Tibial nerve (tissue), 4 donors: ENCODE results near the gene MBIP. TPM values are rescaled to one million over a fixed set of nuclear protein-coding genes. Genes with fewer than 3 reads are reported as not detected.
A peak's percentile ranks its signal among the peaks of the same experiment; 100 is the strongest.

Experiments used
- DNase-seq, 2 donors: peaks; one replicate each; pipeline ENCODE4 v3.0.0-alpha.2; 2019; ENCODE audit warnings: low spot score in 2 of 2
- H3K27ac ChIP-seq, 4 donors: fragments of 200-600 bp; sonication (generic) in 3 of 4; one replicate each; pipeline ENCODE4 v1.5.1; 2017 to 2019; ENCODE audit warnings: mild to moderate bottlenecking in 1 of 4
- H3K27me3 ChIP-seq, 2 donors: fragments of 200-600 bp; sonication (generic) in 1 of 2; one replicate each; pipeline versions ENCODE4 v1.5.1 to v1.6.0; 2017 to 2019
- H3K36me3 ChIP-seq, 3 donors: fragments of 200-600 bp; sonication (generic); one replicate each; pipeline ENCODE4 v1.5.1; 2018 to 2019
- H3K4me1 ChIP-seq, 4 donors: fragments of 200-600 bp; sonication (generic) in 3 of 4; one replicate each; pipeline ENCODE4 v1.5.1; 2017 to 2019
- H3K4me3 ChIP-seq, 4 donors: fragments of 200-600 bp; sonication (generic) in 3 of 4; one replicate each; pipeline ENCODE4 v1.5.1; 2017 to 2019; ENCODE audit warnings: mild to moderate bottlenecking in 1 of 4, moderate library complexity in 1 of 4
- H3K9me3 ChIP-seq, 4 donors: fragments of 200-600 bp; sonication (generic) in 3 of 4; one replicate each; pipeline ENCODE4 v1.5.1; 2017 to 2019
- CTCF ChIP-seq, 5 experiments: fragments of 200-600 bp in 3 of 5; fragments of 450-650 bp in 2 of 5; sonication (generic) in 3 of 5; IDR thresholded peaks; one replicate each; pipeline ENCODE4 v1.5.1; 2016 to 2019; ENCODE audit warnings: antibody characterized with exemption in 5 of 5, mild to moderate bottlenecking in 3 of 5, moderate library complexity in 2 of 5
- EP300 ChIP-seq, 2 donors: sonication (generic); formaldehyde crosslinking; IDR thresholded peaks; one replicate each; pipeline ENCODE4 v1.6.1; 2017; ENCODE audit warnings: antibody characterized with exemption in 2 of 2, mild to moderate bottlenecking in 1 of 2
- POLR2A ChIP-seq, 2 donors: fragments of 450-650 bp; IDR thresholded peaks; one replicate each; pipeline ENCODE4 v1.6.1; 2017; ENCODE audit warnings: antibody characterized with exemption in 2 of 2, mild to moderate bottlenecking in 2 of 2, moderate library complexity in 2 of 2
- WGBS, 2 donors: methylation state at CpG; one replicate each; pipeline ENCODE4 v1.1.5; 2018; 5-methylcytosine and 5-hydroxymethylcytosine counted together
- total RNA-seq, 4 donors: library from RNA; depleted of rRNA; stranded (reverse); fragments of >200 nt; gene quantifications; one replicate each; pipeline ENCODE4 v1.1.0, GENCODE V29; 2016

Gene MBIP
- total RNA-seq, 4 donors from 2014 or later: 18.9 to 38.0 (median 25.5) TPM

DNA sequence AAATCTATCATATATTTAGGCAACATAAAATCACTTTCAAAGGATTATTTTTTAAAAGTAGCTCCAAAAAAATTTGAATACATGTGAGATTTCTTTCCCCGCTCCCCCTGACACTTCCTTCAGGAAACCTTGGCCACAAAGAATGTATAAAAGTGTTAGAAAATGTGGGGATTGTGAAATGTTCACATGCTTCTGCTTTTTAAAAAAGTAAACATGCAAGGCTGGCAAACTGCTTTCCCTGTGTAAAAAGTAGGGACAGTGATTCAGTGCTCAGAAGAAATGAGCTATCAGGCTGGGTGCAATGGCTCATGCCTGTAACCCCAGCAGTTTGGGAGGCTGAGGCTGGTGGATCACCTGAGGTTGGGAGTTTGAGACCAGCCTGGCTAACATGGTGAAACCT is 26.6 kb downstream of the MBIP start:
- Histone ChIP-seq H3K36me3 (peaks cover 0 to 35% (median 5%) of the 10 kb centered on the region in 3 donors), H3K4me1 (no peaks in the 10 kb centered on the region), H3K27me3 (no peaks in the 10 kb centered on the region), H3K27ac (no peak overlapping the region), H3K4me3 (no peak overlapping the region), H3K9me3 (no peaks in the 10 kb centered on the region)
- WGBS, 2 donors: 0% methylated on average over 1 of the region's 1 CpG
- TF ChIP-seq CTCF (IDR thresholded peaks at IDR 0.05) (no peak), EP300 (IDR thresholded peaks at IDR 0.05) (peak in 1 of 2 donors; percentile 63), POLR2A (IDR thresholded peaks at IDR 0.05) (no peak)
- DNase-seq: no peak

DNA sequence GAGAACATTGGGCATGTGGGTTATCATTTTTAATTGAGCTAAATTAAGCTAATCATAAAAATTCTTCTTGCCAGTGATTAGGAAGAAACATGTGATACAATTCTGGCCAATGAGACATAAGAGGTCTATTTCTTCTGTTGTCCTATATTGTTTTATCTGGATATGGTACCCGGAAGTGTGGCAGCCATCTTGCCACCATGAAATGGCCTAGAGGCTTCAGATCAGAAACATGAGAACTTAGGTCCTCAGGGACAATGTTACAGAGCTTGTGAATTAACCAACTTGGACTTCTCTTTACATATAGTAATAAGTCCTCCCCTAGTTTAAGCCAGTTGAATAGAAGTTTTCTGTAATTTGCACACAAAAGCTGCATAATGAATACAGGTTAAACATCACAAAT is 30.5 kb downstream of the MBIP start:
- DNase-seq: no peak
- H3K36me3 ChIP-seq: no peaks in the 10 kb centered on the region
- no peak overlapping the region for H3K4me3 ChIP-seq
- no peaks in the 10 kb centered on the region for H3K4me1 ChIP-seq
- H3K9me3 ChIP-seq: no peaks in the 10 kb centered on the region
- no peak for TF ChIP-seq EP300 (IDR thresholded peaks at IDR 0.05)
- no peak for TF ChIP-seq POLR2A (IDR thresholded peaks at IDR 0.05)
- no peak for TF ChIP-seq CTCF (IDR thresholded peaks at IDR 0.05)
- H3K27ac ChIP-seq: no peak overlapping the region
- H3K27me3 ChIP-seq: no peaks in the 10 kb centered on the region
- 90 to 100% methylated on average over 1 of the region's 1 CpG for WGBS, 2 donors

GRCh38 chr14:36288496-36288895 is 31.9 kb downstream of the MBIP start:
- Histone ChIP-seq H3K4me3 (no peak overlapping the region), H3K27ac (no peak overlapping the region), H3K4me1 (no peaks in the 10 kb centered on the region), H3K36me3 (no peaks in the 10 kb centered on the region), H3K9me3 (no peaks in the 10 kb centered on the region), H3K27me3 (no peaks in the 10 kb centered on the region)
- DNase-seq: no peak
- no peak for TF ChIP-seq CTCF (IDR thresholded peaks at IDR 0.05)
- no peak for TF ChIP-seq EP300 (IDR thresholded peaks at IDR 0.05)
- no peak for TF ChIP-seq POLR2A (IDR thresholded peaks at IDR 0.05)
- 47 to 52% methylated on average over 3 of the region's 3 CpGs for WGBS, 2 donors

DNA sequence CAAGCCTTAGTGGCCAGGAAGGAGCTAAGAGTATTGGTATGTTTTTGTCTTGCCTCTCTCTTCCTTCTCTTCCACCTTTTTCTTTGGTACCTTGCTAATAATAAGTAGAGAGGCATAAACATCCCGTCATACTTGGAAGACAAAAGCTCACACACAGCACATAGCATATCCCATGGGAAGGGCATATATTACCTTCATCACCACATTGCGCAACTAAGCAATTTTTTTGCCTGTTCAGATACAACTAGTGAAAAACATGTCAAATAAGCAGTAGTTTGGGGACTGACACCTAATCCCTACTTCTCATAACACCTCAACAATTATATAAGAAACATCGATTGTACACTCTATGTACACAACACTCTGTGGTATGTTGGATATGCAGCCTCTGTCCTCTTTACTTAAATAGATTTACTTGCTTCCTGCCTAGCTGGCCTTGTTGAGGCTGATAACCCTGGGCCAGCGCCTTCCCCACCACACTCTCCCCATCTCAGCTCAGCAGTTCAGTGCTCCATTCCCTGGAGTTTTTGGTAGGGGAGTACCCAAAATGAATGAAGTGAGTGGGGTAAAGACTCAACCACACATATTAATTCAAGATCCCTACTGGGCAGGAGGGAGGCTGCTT is 35.4 kb downstream of the MBIP start:
- Histone ChIP-seq H3K4me3 (no peak overlapping the region), H3K36me3 (no peaks in the 10 kb centered on the region), H3K9me3 (no peaks in the 10 kb centered on the region), H3K27me3 (no peaks in the 10 kb centered on the region), H3K4me1 (no peaks in the 10 kb centered on the region), H3K27ac (no peak overlapping the region)
- 87 to 90% methylated on average over 4 of the region's 4 CpGs for WGBS, 2 donors
- DNase-seq: no peak
- TF ChIP-seq POLR2A (IDR thresholded peaks at IDR 0.05) (no peak), CTCF (IDR thresholded peaks at IDR 0.05) (no peak), EP300 (IDR thresholded peaks at IDR 0.05) (no peak)

DNA sequence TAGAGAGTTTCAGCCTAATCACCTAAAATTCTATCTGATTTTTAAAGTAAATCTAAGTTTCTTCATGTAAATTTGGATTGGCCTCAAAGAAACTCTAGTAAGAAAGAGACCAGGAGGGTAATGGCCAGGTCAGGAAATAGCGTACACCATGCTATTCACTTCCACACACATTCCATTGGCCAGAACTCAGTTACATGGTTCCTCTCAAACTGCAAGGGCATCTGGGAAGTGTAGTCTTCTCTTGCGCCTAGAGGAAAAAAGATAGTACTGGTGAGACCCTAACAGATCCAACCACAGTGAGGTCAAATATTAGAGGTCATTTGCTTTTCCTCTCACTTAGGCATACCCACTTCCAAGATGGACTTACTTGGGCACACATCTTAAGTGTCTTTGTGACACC is 39.1 kb downstream of the MBIP start:
- H3K4me3 ChIP-seq: no peak overlapping the region
- no peaks in the 10 kb centered on the region for H3K4me1 ChIP-seq
- H3K9me3 ChIP-seq: no peaks in the 10 kb centered on the region
- no peaks in the 10 kb centered on the region for H3K36me3 ChIP-seq
- WGBS, 2 donors: 62 to 77% methylated on average over 2 of the region's 2 CpGs
- TF ChIP-seq POLR2A (IDR thresholded peaks at IDR 0.05): no peak
- TF ChIP-seq EP300 (IDR thresholded peaks at IDR 0.05): no peak
- no peak for TF ChIP-seq CTCF (IDR thresholded peaks at IDR 0.05)
- no peaks in the 10 kb centered on the region for H3K27me3 ChIP-seq
- H3K27ac ChIP-seq: no peak overlapping the region
- DNase-seq: no peak
